GM19395 (cell line): Measurements from ENCODE around the gene SDE2.

ENCODE experiments used
- ATAC-seq: cut with Tn5 transposase; IDR thresholded peaks from one replicate; pipeline ENCODE4 v1.9.1; 2021; ENCODE audit warnings: mild to moderate bottlenecking, moderate library complexity; ENCODE audit not compliant: unreplicated experiment

SDE2 gene

DNA sequence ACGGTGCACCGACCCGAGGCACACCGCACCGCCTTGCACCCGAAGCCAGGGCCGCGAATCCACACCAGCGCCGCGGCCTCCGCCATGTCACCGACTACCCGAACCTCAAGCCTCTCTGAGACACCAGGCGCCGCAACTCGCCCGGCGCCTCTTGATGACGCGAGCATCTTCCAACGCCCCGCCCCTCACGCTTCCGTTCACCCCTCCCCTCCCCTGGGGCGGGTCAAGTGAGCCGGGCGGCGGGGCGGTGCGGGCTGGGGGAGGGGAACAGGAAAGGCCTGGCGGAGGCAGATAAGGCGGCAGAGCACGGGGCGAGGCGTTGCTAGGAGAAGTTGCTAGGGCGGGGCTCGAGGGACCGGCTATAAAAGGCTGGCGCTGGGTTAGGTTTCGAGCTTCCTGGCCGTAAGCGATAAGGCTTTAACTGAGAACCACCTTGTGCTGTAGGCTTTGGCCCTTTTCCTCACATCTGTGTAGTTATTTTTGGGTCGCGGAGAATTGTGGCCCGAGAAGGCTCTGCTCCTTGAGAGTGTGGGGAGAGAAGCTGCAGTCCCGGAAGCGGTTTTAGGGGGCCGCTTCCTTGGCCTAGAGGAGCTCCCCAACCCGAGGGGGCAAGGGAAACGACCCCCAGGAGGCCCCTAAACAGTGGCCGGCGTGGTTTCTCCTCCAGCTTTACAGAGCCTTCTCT is at the start of gene SDE2:
Gene SDE2, minus strand, starts transcription at position 117 of the 685 bp plus-strand sequence. Its CDS starts 31 bp downstream, at position 86.
- ATAC-seq: peak; percentile 83

DNA sequence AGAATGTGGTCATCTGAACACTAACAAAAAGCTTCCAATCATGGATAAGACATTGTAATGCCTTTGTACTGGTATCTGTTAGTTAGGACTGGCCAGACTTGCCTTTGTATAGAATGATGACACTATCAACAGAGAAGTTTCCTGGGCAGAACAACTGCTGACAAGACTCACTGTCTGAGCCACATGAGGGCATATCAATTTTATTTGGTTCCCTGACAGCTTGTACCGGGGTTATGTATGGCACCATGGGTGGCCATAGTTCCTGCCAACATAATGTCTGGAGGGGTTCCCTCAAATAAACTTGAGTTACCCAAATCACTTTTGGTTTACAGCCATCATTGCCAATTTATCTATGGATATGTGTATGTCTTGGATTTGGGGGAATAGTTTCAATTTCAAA is 49.7 kb upstream of the SDE2 start:
- ATAC-seq: no peak

DNA sequence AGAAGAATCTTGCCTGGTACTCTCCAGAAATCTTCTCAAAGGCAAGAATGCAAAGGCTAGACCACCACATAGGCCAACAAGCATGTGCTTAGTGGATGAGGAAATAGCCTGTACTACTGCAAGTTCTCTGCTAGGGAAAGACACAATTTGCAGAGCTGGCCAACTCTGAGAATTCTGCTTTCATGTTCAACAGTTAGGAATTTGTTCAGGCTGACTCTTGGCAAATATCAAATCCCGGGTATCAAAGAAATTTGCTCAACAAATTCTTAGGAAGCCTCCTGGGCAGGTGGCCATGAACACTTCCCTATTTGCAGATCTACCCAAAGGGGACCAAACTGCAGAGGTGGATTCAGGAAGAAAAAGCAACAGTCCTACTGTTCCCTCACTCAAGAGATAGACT is 48.4 kb upstream of the SDE2 start:
- ATAC-seq: no peak

GRCh38 chr1:226046240-226046639 is 47.1 kb upstream of the SDE2 start:
- no peak for ATAC-seq

GRCh38 chr1:226044514-226045101 is 45.5 kb upstream of the SDE2 start:
- ATAC-seq: no peak

DNA sequence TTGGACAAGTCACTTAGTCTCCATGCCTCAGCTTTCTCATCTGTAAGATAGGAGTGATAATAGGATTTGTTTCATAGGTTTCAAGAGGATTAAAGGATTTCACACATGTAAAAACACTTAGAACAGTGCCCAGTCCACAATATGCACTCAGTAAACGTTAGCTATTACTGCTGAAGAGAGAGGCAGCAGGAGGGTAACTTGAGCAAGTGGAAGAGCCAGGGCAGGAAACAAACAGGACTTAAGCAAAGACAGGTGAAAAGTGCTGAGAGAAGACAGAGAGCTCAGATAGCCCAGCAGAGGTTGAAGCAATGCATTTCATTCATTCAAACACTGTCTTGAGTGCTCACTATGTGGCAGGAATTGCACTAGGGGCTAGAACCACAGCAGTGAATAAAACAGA is 42.3 kb upstream of the SDE2 start:
- no peak for ATAC-seq

- ATAC-seq: no peak
These were observed 39.5 kb upstream of the SDE2 start for GRCh38 chr1:226038661-226039060.

DNA sequence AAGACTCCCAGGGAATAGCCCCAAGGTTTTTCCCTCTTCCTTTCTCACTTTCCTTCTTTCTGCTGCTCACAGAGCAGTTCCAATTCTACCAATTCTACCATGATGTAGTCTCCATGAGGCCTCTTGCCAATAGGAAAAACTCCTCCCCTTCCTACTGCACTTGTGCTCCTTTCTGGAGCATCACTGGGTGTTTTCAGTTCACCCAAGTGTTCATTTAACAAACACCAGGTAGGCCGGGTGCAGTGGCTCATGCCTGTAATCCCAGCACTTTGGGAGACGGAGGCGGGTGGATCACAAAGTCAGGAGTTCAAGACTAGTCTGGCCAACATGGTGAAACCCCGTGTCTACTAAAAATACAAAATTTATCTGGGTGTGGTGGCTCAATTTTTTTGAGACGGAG is 36.8 kb upstream of the SDE2 start:
- no peak for ATAC-seq

DNA sequence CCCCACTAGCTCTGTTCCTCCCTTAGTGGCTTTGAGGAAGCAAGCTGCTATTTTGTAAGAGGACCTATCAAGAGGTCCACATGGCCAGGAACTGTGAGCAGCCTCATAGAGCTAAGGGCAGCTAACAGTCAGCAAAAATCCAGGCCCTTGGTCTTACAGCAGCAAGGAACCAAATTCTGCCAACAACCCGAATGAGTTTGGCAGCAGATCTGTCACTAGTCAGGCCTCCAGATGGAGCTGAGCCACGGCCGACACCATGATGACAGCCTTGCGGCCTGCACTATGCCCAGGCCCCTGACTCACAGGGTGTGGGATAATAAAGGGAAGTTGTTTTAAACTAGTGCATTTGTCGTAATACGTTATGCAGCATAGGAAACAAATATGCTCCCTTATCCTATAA is 35.3 kb upstream of the SDE2 start:
- ATAC-seq: no peak

GRCh38 chr1:226033991-226034390 is 34.8 kb upstream of the SDE2 start:
- no peak for ATAC-seq

- no peak for ATAC-seq
These were observed 34.4 kb upstream of the SDE2 start for GRCh38 chr1:226033582-226033981.

- no peak for ATAC-seq
These were observed 30.6 kb upstream of the SDE2 start for GRCh38 chr1:226029568-226030225.

- peak; percentile 86 for ATAC-seq
These were observed 30.0 kb upstream of the SDE2 start for GRCh38 chr1:226029093-226029496.

- ATAC-seq: no peak
These were observed 28.5 kb upstream of the SDE2 start for GRCh38 chr1:226027538-226028217.

DNA sequence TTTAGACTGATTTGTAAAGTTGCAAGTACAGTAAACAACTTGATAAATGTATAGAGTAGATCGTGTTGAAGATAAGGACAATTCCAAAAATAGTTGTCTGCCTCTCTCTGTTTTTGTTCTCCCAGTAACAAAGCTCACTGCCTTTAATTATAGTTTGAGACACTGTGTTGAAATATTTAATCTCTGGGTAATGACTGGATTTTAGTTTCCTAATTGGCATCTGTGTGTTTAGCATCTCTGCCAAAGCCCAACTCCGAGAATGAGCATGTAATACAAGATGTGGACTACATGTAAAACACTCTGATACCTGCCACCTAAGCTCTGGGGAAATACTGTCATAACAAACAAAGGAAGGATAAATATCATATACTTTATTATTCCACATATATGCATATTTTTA is 27.7 kb upstream of the SDE2 start:
- no peak for ATAC-seq

DNA sequence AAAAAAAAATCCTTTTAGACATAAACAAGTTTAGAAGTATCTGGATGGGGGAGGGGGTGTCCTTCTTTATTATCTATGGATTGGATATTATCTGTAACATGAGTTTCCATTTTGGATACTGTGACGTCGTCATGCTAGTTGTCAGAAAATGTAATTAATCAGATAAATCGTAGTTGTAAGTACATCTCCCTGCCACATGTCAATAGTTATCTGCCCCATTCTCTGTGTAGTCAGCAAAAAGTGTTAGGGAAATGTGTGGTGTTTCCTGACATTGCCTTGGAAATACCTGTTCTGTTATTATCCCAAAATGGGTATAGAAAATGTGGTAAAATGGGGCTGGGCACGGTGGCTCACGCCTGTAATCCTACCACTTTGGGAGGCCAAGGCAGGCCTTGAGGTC is 24.6 kb upstream of the SDE2 start:
- no peak for ATAC-seq

GRCh38 chr1:226021801-226022200 is 22.7 kb upstream of the SDE2 start:
- no peak for ATAC-seq

GRCh38 chr1:226021401-226021800 is 22.3 kb upstream of the SDE2 start:
- ATAC-seq: no peak

DNA sequence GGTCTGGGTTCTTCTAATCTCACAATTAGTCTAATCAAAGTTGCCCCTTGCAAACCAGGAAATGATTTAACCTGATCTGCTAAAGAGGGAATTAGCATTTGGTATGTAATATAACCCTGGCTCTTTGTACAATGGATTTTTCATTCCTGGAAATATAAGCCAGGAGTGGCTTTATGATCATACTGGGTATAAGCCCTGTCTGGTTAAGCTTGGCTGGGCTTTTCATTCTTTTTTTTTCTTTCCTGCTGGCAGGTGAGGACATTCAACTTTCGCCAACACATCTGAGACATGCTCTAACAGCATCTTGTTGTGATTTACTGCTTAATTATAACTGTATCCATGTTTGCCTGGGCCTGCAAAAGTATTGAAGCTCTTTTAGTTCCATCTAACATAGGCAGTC is 20.4 kb upstream of the SDE2 start:
- no peak for ATAC-seq

DNA sequence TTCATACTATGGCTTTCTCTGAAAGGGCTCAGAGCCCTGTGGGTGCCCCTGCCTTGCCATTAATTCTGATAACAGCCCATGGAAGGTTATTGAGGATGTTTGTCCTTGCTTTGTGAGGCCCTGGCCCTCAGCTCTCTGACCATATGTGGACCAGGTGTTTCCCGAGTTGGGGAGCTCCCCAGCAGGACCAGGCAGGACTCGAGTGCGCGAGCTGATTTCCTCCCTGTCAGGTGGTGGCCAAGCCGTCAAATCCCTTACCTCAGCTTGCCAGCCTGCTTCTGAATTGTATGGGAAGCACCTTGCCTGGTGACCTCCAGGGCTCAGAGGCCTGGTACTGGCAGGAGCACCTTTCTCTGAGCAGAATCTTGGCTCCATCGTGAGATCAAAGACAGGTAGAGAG is 17.9 kb upstream of the SDE2 start:
- no peak for ATAC-seq

- ATAC-seq: no peak
These were observed 10.5 kb upstream of the SDE2 start for GRCh38 chr1:226009650-226010044.
